Metanephros (tissue), 2 donors: ENCODE results near the gene KDM4B. TPM values are rescaled to one million over a fixed set of nuclear protein-coding genes. Genes with fewer than 3 reads are reported as not detected.

Experiments
- small RNA-seq: library from RNA; depleted of rRNA; stranded (forward); fragments of <200 nt; gene quantifications from one replicate; pipeline ENCODE3, GENCODE V24; 2014; ENCODE audit warnings: low replicate concordance
- total RNA-seq: library from RNA; depleted of rRNA; stranded (reverse); fragments of >200 nt; gene quantifications from one replicate; pipeline ENCODE4 v1.2.3, GENCODE V29; 2014

The KDM4B gene
- total RNA-seq: 46.4 TPM

DNA sequence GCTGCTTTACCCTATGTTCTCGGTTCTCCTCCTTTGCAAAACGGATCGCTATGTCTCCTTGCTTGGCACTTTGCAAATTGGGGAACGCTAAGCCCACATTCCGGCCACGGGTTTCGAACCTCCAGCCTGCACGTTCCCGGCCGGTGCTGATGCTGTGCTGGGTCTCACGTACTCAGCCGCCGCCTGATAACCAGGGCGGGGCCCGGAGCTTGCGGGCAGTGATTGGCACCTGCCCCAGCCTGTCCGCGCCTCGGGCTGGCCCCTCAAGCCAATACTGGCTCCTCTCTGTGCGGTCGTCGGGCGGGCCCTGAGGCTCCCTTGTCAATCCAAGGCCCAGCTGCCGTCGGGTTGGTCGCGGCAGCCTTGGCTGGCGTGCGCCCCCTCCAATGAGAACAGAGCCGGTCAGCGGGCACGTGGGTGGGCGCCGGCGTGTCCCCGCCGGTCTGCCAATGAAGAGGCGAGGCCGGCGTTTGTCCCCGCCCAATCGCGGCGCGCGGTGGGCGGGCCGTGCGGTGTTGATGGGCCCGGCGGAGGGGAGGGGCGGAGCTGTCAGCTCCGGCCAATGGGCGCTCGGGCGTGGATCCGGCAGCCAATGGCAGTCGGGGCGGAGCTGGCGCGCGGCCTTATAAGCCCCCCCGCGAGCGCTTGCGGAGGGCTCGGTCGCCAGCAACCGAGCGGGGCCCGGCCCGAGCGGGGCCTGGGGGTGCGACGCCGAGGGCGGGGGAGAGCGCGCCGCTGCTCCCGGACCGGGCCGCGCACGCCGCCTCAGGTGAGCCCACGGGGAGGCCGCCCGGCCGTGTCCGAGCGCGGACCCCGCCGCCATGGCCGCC is at the start of gene KDM4B:
TSS of gene KDM4B (plus strand) at position 652 of the 830 bp plus-strand sequence. CDS start 63,778 bp downstream, outside the sequence.

Small RNAs within 50 kb of the gene (small RNA-seq; reads per million reads assigned to genes)
- not detected for gene MIR4747

Other genes starting within 250 kb of the KDM4B start
- 33.9 TPM for gene DPP9, start 245.3 kb upstream of the KDM4B start, total RNA-seq
- 26.2 TPM for gene FEM1A, start 177.4 kb upstream of the KDM4B start, total RNA-seq
- gene TICAM1, start 137.4 kb upstream of the KDM4B start, total RNA-seq: 5.0 TPM
- gene PLIN3, start 101.4 kb upstream of the KDM4B start, total RNA-seq: 69.4 TPM
- 0.41 TPM for gene ARRDC5, start 66.2 kb upstream of the KDM4B start, total RNA-seq
- gene UHRF1, start 59.6 kb upstream of the KDM4B start, total RNA-seq: 29.1 TPM